ENCODE data around the gene ISG20L2.

ISG20L2 gene

GRCh38 chr1:156691191-156691590, 37.4 kb downstream of the ISG20L2 start:
- Histone ChIP-seq H3K36me3 (ENCODE audit: control insufficient read depth, low read length) (no peaks in the 10 kb centered on the region), H3K9me2 (replicated peaks; ENCODE audit: control insufficient read depth, low read length) (no peaks in the 10 kb centered on the region), H3K27ac (ENCODE audit: low read depth, low read length) (no peak overlapping the region), H3K79me2 (ENCODE audit: control insufficient read depth, low read length) (no peaks in the 10 kb centered on the region), H3K9me3 (ENCODE audit: control insufficient read depth, insufficient read depth, low read length) (no peaks in the 10 kb centered on the region), H3K4me3 (ENCODE audit: low read length) (no peak overlapping the region), H3K4me2 (ENCODE audit: low read length) (no peak overlapping the region), H3K27me3 (ENCODE audit: control insufficient read depth, low read length) (peaks cover 50% of the 10 kb centered on the region), H4K20me1 (ENCODE audit: control insufficient read depth, insufficient read depth, low read depth, low read length) (no peaks in the 10 kb centered on the region), H3K4me1 (ENCODE audit: control insufficient read depth, low read length) (peaks cover 22% of the 10 kb centered on the region), H3F3A (ENCODE audit: control insufficient read depth, insufficient read depth) (no peaks in the 10 kb centered on the region)
- TF ChIP-seq CTCF (IDR thresholded peaks at IDR 0.05; ENCODE audit: low read depth, low read length, poor library complexity, severe bottlenecking) (no peak), EZH2phosphoT487 (IDR thresholded peaks at IDR 0.05; ENCODE audit: borderline replicate concordance, low read length) (no peak)

- Histone ChIP-seq H3K4me2 (ENCODE audit: low read length) (no peak overlapping the region), H4K20me1 (ENCODE audit: control insufficient read depth, insufficient read depth, low read depth, low read length) (no peaks in the 10 kb centered on the region), H3K27ac (ENCODE audit: low read depth, low read length) (no peak overlapping the region), H3K4me1 (ENCODE audit: control insufficient read depth, low read length) (peaks cover 22% of the 10 kb centered on the region), H3K4me3 (ENCODE audit: low read length) (no peak overlapping the region), H3K36me3 (ENCODE audit: control insufficient read depth, low read length) (no peaks in the 10 kb centered on the region), H3K9me3 (ENCODE audit: control insufficient read depth, insufficient read depth, low read length) (no peaks in the 10 kb centered on the region), H3F3A (ENCODE audit: control insufficient read depth, insufficient read depth) (no peaks in the 10 kb centered on the region), H3K79me2 (ENCODE audit: control insufficient read depth, low read length) (no peaks in the 10 kb centered on the region), H3K9me2 (replicated peaks; ENCODE audit: control insufficient read depth, low read length) (no peaks in the 10 kb centered on the region), H3K27me3 (ENCODE audit: control insufficient read depth, low read length) (peaks cover 50% of the 10 kb centered on the region)
- TF ChIP-seq EZH2phosphoT487 (IDR thresholded peaks at IDR 0.05; ENCODE audit: borderline replicate concordance, low read length) (no peak), CTCF (IDR thresholded peaks at IDR 0.05; ENCODE audit: low read depth, low read length, poor library complexity, severe bottlenecking) (no peak)
Measured at GRCh38 chr1:156690675-156691036, 37.9 kb downstream of the ISG20L2 start.

- H3K27me3 ChIP-seq (ENCODE audit: control insufficient read depth, low read length) = peaks cover 50% of the 10 kb centered on the region
- H3K36me3 ChIP-seq (ENCODE audit: control insufficient read depth, low read length) = no peaks in the 10 kb centered on the region
- no peak for TF ChIP-seq CTCF (IDR thresholded peaks at IDR 0.05; ENCODE audit: low read depth, low read length, poor library complexity, severe bottlenecking)
- H3K27ac ChIP-seq (ENCODE audit: low read depth, low read length) = no peak overlapping the region
- no peaks in the 10 kb centered on the region for H3K9me2 ChIP-seq (replicated peaks; ENCODE audit: control insufficient read depth, low read length)
- H3K4me3 ChIP-seq (ENCODE audit: low read length) = no peak overlapping the region
- H4K20me1 ChIP-seq (ENCODE audit: control insufficient read depth, insufficient read depth, low read depth, low read length) = no peaks in the 10 kb centered on the region
- H3K4me2 ChIP-seq (ENCODE audit: low read length) = no peak overlapping the region
- H3K4me1 ChIP-seq (ENCODE audit: control insufficient read depth, low read length) = peaks cover 22% of the 10 kb centered on the region
- H3F3A ChIP-seq (ENCODE audit: control insufficient read depth, insufficient read depth) = no peaks in the 10 kb centered on the region
- no peaks in the 10 kb centered on the region for H3K79me2 ChIP-seq (ENCODE audit: control insufficient read depth, low read length)
- no peaks in the 10 kb centered on the region for H3K9me3 ChIP-seq (ENCODE audit: control insufficient read depth, insufficient read depth, low read length)
Measured at GRCh38 chr1:156689953-156690674, 38.5 kb downstream of the ISG20L2 start.
